GM19468 (cell line): ENCODE data around the gene TLR6.

Experiments
- ATAC-seq: cut with Tn5 transposase; IDR thresholded peaks from one replicate; pipeline ENCODE4 v1.9.1; 2021; ENCODE audit warnings: mild to moderate bottlenecking, moderate library complexity, moderate number of reproducible peaks; ENCODE audit not compliant: unreplicated experiment; ENCODE audit errors: extremely low read depth

Gene TLR6

GRCh38 chr4:38856524-38857337, at the start of gene TLR6:
Gene TLR6, minus strand, starts transcription at chr4:38856817. Its CDS starts 27,344 bp downstream, at chr4:38829473.
- no peak for ATAC-seq

- no peak for ATAC-seq
Measured at GRCh38 chr4:38905652-38906385, 49.2 kb upstream of the TLR6 start.

DNA sequence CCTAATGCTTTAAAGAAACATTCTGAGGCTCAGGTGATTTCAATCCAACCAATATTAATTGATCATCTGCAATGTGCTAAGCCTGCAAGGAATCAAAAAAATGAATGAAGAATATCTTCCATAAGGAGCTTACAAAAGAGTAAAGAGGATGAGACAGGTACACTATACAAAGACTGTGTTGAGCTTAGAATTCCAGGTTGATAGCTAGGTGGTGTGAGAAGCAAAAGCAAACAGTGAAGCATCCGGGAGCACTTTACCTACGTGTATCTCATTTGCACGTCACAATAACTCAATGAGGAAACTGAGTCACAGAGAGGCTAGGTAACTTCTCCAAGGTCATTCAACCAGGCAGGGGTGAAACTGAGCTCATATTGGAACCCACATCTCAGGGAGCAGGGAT, 48.1 kb upstream of the TLR6 start:
- no peak for ATAC-seq

DNA sequence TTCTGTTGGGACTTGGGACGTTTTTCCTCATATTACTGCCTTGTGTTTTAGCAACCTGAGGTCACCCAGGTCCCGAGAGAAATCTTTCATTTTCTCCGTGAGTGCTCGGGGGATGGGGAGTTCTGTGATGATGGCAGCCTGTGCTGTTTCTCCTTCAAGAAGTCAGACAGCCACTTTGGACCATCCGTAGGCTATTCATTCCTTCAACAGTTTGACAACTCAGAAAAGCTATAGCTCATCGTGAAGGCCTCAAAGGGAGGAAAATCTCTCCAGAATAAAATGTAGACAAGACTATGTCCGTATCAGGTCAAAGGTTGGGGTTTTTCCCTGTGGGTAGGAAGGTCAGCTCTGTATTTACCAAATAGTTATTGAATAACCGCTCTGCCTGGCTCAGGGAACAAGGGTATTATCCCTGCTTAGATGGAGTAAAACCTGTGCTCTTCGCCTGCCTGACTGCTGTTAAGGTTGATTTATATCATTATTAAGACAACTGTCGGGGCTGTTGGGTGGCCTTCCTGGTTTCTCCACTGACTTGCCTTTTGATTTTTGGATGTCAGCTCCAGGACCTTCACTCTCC, 47.6 kb upstream of the TLR6 start:
- no peak for ATAC-seq

DNA sequence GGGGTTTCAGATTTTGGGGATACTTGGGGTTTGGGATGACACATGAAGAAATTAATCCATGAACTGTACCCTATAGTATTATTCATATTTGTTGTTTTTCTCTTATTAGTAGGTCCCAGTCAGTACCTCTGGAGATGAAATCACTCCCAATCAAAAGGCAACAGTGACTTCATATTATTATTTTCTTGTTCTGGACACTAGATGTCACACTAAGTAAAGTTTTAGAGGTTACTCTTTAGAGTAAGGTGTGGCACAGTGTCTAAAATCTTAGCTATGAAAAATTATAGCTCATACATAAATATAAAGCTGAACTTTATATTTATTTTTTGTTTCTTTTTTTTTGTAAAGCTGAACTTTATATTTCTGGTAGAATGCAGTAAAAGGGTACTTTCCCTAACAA, 46.1 kb upstream of the TLR6 start:
- ATAC-seq = no peak

DNA sequence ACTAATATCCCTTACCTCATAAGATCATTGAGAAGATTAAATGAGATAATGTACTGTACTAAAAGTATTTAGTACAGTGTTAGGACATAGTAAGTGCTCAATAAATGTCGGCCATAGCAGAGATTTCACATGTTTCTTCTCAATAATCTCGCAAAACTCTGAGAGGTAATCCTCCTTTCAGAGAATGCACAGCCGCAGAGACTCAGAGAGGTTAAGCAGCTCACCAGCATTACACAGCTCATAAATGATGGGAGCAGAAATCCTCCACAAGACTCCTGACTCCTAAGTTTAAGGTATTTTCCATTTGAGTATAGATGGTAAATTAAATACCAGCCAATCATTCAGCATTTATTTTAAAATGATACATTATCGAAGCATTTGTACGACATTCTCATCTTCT, 45.6 kb upstream of the TLR6 start:
- ATAC-seq = no peak

DNA sequence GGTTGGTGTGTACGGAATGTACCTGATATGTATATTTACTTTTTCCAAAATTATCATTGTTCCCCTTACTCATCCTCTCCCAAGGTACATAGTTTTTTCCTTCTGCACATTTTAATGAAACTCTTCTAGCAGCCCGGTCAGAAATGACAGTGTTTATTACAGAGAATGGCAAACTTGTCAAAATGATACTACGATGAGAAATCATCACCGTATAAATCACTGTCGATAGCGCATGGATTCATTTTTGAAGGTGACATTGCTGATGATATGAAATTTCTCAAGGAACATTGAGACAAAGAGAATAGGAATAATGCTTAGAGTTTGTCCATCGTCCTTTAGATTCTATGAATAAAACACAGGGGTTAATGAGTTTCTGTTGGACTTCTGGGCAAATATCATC, 41.6 kb upstream of the TLR6 start:
- no peak for ATAC-seq

GRCh38 chr4:38896940-38897339, 40.3 kb upstream of the TLR6 start:
- no peak for ATAC-seq

DNA sequence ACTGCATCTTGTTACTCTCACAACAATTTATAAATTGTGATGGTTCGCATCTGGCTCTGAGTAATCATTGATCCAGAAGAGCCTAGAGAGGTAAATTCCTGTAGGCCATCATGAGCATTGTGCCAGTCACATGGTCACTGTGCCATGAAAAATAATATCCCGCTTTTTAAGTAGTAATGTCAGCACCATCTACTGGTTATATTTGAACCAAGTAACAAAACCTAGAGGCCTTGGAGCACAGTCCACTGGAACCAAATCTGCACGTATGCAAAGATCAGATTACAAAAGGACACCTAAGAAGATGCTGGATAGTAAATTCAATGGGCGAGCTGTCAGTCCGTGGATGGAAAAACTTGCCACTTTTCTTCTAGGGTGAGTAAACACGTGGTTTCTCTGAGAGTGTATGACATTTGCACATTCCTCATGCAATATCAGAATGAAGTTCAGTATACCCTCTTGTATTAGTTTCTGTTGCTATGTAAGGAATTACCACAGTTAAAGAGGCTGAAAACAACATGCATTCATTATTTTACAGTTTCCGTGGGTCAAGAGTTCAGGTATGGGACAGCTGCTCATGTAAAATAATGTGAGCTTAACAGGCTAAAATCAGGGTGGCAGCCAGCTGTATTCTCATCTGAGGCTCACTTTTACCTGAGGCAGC, 37.8 kb upstream of the TLR6 start:
- ATAC-seq = no peak

- ATAC-seq = no peak
Measured at GRCh38 chr4:38891051-38891983, 34.7 kb upstream of the TLR6 start.

- no peak for ATAC-seq
Measured at GRCh38 chr4:38889143-38889542, 32.5 kb upstream of the TLR6 start.

GRCh38 chr4:38884254-38884653, 27.6 kb upstream of the TLR6 start:
- ATAC-seq = no peak

GRCh38 chr4:38876636-38877035, 20.0 kb upstream of the TLR6 start:
- no peak for ATAC-seq

GRCh38 chr4:38873290-38873944, 16.8 kb upstream of the TLR6 start:
- ATAC-seq = no peak

- no peak for ATAC-seq
Measured at GRCh38 chr4:38872620-38873019, 16.0 kb upstream of the TLR6 start.

DNA sequence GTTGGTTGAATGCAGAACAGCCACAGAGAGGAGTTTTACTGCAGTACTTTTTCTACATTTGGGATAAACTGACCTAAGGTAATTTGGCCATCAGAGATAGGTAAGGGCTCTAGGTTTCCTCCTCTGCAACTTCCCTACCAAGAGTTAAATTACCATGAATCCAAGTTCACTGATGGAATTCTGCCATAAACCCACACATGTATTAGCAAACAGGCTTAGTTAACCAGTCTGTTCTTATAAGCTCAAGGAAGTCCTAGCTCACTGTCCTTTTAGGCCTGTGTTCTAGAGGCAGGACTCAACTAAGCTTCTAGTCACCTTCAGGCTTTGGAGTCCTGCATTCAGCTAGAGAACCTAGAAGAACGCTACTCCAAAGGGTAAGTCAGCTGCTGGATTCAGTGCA, 15.0 kb upstream of the TLR6 start:
- ATAC-seq = no peak

GRCh38 chr4:38870098-38870808, 13.6 kb upstream of the TLR6 start:
- no peak for ATAC-seq

DNA sequence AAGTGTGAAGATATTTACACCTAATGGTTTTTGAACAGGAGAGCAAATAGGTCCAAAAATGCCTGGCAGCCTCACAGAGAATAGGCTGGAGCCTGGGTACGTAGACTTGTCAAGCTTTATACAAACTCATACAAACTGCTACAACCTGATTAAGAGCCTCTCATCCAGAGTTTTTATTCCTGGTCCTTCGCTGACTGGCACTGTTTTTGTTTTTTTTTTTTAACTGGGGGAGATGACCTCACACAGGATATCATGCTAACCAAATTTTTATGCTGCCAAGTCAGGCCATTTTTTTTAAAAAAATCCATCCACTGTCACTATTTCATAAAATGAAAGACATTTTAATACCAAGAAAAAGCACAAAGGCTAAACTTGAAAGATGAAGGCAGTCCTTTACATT, 12.9 kb upstream of the TLR6 start:
- ATAC-seq = no peak
